ENCODE data around the gene CEMP1.

- TF ChIP-seq, protein P1, sequence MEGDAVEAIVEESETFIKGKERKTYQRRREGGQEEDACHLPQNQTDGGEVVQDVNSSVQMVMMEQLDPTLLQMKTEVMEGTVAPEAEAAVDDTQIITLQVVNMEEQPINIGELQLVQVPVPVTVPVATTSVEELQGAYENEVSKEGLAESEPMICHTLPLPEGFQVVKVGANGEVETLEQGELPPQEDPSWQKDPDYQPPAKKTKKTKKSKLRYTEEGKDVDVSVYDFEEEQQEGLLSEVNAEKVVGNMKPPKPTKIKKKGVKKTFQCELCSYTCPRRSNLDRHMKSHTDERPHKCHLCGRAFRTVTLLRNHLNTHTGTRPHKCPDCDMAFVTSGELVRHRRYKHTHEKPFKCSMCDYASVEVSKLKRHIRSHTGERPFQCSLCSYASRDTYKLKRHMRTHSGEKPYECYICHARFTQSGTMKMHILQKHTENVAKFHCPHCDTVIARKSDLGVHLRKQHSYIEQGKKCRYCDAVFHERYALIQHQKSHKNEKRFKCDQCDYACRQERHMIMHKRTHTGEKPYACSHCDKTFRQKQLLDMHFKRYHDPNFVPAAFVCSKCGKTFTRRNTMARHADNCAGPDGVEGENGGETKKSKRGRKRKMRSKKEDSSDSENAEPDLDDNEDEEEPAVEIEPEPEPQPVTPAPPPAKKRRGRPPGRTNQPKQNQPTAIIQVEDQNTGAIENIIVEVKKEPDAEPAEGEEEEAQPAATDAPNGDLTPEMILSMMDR (IDR thresholded peaks at IDR 0.05) = no peak
- TF ChIP-seq POLR2A (IDR thresholded peaks at IDR 0.05) (no peak), POLR2AphosphoS5 (IDR thresholded peaks at IDR 0.05) (no peak)
These were observed 7.4 kb downstream of the CEMP1 start for GRCh38 chr16:2523801-2524231.
